ENCODE measurements around the gene SLC39A7.

DNA sequence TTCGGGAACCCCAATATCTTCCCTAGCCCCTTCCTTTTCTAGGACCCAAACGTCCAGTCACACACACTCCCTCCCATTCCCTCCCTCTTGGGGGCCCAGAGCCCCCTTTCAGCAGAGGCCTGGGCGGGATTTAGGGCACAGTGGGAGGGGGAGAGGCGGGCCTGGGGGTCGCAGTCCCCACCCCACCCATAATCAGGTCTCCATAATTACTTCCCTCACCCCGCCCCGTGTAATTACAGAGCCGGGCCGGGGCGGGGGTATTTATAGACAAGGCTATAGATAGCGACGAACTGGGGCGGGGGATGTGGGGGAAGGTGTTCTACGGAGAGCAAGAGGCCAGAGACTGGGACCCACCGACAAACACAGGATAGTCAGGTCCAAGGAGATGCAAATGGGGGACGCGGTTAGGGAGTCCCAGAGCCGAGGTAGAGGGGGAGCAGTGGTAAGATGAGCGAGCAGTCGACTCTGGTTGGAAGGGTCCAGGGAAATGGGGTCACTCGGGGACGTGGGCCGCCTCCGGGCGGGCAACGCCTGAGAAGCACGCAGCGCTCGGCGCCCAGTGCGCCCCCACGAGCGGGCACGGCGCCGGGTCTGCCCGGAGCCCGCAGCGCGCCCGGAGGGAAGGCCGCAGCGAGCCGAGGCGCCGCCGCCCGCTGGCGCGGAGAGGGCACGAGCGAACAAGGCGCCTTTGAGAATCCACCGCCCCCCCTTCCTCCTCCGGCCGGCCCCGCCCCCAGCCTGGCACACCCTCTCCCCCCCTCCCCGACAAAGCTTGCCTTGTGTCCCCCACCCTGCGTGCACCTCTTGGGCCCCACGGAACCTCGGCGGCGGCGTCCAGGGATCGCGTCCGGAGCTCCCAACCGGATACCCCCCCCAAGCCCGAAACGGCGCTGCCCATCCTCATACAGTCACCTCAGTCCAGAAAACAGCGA is 7.7 kb upstream of the SLC39A7 start:
- no peak for TF ChIP-seq EZH2 (IDR thresholded peaks at IDR 0.05; ENCODE audit: borderline replicate concordance, low read length)
- TF ChIP-seq, protein P1, sequence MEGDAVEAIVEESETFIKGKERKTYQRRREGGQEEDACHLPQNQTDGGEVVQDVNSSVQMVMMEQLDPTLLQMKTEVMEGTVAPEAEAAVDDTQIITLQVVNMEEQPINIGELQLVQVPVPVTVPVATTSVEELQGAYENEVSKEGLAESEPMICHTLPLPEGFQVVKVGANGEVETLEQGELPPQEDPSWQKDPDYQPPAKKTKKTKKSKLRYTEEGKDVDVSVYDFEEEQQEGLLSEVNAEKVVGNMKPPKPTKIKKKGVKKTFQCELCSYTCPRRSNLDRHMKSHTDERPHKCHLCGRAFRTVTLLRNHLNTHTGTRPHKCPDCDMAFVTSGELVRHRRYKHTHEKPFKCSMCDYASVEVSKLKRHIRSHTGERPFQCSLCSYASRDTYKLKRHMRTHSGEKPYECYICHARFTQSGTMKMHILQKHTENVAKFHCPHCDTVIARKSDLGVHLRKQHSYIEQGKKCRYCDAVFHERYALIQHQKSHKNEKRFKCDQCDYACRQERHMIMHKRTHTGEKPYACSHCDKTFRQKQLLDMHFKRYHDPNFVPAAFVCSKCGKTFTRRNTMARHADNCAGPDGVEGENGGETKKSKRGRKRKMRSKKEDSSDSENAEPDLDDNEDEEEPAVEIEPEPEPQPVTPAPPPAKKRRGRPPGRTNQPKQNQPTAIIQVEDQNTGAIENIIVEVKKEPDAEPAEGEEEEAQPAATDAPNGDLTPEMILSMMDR (conservative IDR thresholded peaks at IDR 0.05 in 1 of 2, IDR thresholded peaks at IDR 0.05 in 1 of 2; ENCODE audit: extremely low read depth in 1 of 2, insufficient read depth in 1 of 2, low read depth in 1 of 2, low read length in 2 of 2) = no peak

Data from mammary epithelial cell (primary cell).